Stomach (tissue), 4 donors: Measurements from ENCODE around the gene ABCC10.
"Not testable (repeated sequence)": the region's sequence is repeated elsewhere in the genome, so short reads cannot be mapped to it uniquely, and the experiment has no call there.

ENCODE experiments used
- EP300 ChIP-seq: sonication (generic); formaldehyde crosslinking; IDR thresholded peaks from one replicate; pipeline ENCODE4 v1.6.1; 2017; ENCODE audit warnings: antibody characterized with exemption
- POLR2A ChIP-seq, 4 donors: fragments of 450-650 bp; IDR thresholded peaks; one replicate each; pipeline ENCODE4 v1.6.1; 2016; ENCODE audit warnings: antibody characterized with exemption in 4 of 4, control low read depth in 2 of 4, mild to moderate bottlenecking in 1 of 4, moderate library complexity in 1 of 4
- POLR2AphosphoS5 ChIP-seq, 3 donors: sonication (generic); formaldehyde crosslinking; IDR thresholded peaks; one replicate each; pipeline ENCODE4 v1.6.1; 2016; ENCODE audit warnings: antibody characterized with exemption in 3 of 3
- TF ChIP-seq, protein P1 (sequence below), 7 experiments: fragments of 450-650 bp in 4 of 7; fragments of 200-600 bp in 3 of 7; sonication (generic) in 3 of 7; IDR thresholded peaks; one replicate each; pipeline ENCODE4 v1.5.1; 2016 to 2019; ENCODE audit warnings: antibody characterized with exemption in 7 of 7, control low read depth in 2 of 7, mild to moderate bottlenecking in 1 of 7

DNA sequence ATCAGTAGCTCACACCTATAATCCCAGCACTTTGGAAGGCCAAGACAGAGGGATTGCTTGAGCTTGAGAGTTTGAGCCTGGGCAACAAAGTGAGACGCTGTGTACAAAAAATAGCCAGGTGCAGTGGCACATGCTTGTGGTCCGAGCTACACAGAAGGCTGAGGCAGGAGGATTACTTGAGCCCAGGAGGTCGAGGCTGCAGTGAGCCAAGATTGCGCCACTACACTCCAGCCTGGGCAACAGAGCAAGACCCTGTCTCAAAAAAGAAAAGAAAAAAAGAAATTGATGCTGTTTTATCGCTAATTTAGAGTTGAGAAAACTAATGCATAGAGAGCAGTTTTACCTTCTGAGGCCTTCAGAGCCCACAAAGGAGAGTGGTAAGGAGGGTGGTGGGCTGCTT is 71.0 kb downstream of the ABCC10 start:
- TF ChIP-seq, protein P1, sequence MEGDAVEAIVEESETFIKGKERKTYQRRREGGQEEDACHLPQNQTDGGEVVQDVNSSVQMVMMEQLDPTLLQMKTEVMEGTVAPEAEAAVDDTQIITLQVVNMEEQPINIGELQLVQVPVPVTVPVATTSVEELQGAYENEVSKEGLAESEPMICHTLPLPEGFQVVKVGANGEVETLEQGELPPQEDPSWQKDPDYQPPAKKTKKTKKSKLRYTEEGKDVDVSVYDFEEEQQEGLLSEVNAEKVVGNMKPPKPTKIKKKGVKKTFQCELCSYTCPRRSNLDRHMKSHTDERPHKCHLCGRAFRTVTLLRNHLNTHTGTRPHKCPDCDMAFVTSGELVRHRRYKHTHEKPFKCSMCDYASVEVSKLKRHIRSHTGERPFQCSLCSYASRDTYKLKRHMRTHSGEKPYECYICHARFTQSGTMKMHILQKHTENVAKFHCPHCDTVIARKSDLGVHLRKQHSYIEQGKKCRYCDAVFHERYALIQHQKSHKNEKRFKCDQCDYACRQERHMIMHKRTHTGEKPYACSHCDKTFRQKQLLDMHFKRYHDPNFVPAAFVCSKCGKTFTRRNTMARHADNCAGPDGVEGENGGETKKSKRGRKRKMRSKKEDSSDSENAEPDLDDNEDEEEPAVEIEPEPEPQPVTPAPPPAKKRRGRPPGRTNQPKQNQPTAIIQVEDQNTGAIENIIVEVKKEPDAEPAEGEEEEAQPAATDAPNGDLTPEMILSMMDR (IDR thresholded peaks at IDR 0.05): not testable (repeated sequence)
- not testable (repeated sequence) for TF ChIP-seq POLR2A (IDR thresholded peaks at IDR 0.05); POLR2AphosphoS5 (IDR thresholded peaks at IDR 0.05); EP300
